C4-2B (cell line): Measurements from ENCODE around the gene BEX4.
A peak's percentile ranks its signal among the peaks of the same experiment; 100 is the strongest.

Experiments used
- H3K27ac ChIP-seq: fragments of 450-650 bp; 2 replicates; pipeline ENCODE4 v1.5.1; 2017
- ZFX ChIP-seq: fragments of 450-650 bp; IDR thresholded peaks from 2 replicates; pipeline ENCODE4 v1.6.1; 2017
- TF ChIP-seq, protein P1 (sequence below): fragments of 450-650 bp; conservative IDR thresholded peaks from 2 replicates; pipeline ENCODE4 v1.5.1; 2017; ENCODE audit warnings: mild to moderate bottlenecking

The BEX4 gene

DNA sequence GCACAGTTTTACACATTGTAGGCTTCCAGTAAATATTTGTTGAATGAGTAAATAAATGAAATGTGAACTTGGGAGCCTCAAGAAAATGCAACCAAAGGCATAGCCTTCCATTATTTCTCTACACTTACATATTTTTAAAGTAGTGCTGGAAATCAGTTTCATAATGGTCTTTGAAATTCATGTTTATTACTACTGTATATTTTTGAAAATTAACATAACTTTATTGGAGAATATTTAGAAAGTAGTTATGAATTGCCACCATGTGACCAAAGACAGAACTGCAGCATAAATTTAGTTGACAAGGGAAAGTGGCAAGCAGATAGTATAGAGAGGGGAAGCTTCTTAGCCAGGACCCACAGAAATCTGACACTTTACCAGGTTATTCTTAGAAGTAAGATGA lies 33.6 kb downstream of the BEX4 start:
- TF ChIP-seq, protein P1, sequence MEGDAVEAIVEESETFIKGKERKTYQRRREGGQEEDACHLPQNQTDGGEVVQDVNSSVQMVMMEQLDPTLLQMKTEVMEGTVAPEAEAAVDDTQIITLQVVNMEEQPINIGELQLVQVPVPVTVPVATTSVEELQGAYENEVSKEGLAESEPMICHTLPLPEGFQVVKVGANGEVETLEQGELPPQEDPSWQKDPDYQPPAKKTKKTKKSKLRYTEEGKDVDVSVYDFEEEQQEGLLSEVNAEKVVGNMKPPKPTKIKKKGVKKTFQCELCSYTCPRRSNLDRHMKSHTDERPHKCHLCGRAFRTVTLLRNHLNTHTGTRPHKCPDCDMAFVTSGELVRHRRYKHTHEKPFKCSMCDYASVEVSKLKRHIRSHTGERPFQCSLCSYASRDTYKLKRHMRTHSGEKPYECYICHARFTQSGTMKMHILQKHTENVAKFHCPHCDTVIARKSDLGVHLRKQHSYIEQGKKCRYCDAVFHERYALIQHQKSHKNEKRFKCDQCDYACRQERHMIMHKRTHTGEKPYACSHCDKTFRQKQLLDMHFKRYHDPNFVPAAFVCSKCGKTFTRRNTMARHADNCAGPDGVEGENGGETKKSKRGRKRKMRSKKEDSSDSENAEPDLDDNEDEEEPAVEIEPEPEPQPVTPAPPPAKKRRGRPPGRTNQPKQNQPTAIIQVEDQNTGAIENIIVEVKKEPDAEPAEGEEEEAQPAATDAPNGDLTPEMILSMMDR = peak; percentile 58
- no peak for TF ChIP-seq ZFX
- H3K27ac ChIP-seq = no peak overlapping the region

GRCh38 chrX:103249805-103250204 lies 34.9 kb downstream of the BEX4 start:
- no peak overlapping the region for H3K27ac ChIP-seq
- TF ChIP-seq, protein P1 = no peak
- no peak for TF ChIP-seq ZFX

- TF ChIP-seq ZFX = no peak
- TF ChIP-seq, protein P1 = no peak
Observed at GRCh38 chrX:103250977-103251376, 36.1 kb downstream of the BEX4 start.

DNA sequence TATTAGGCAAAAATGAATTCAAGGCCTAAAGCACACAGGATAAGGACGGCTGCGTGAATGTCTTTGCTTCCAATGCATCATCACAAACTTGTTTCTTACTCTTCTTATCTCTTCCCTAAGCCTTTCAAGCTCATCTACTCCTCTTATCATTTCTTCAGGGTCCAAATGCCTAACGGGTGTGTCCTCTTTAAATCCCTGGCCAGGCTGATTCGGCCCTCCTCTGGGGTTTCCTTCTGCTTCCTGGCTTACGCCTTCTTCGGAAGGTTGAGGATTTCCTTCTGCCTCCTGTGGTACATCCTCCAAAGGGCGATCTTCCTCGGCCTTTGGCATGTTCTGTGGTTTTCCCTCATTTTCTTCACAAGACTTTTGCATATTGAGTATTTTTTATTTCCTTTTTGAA lies 38.7 kb downstream of the BEX4 start:
- H3K27ac ChIP-seq = peak overlapping the region; percentile 82; the same call in 1 of the 2 replicates
- TF ChIP-seq, protein P1 = no peak
- TF ChIP-seq ZFX = no peak

More at GRCh38 chrX:103250977-103251376, 36.1 kb downstream of the BEX4 start:
- H3K27ac ChIP-seq = no peak overlapping the region

GRCh38 chrX:103254171-103254824 lies 39.4 kb downstream of the BEX4 start:
- peak overlapping the region; percentile 82 for H3K27ac ChIP-seq

DNA sequence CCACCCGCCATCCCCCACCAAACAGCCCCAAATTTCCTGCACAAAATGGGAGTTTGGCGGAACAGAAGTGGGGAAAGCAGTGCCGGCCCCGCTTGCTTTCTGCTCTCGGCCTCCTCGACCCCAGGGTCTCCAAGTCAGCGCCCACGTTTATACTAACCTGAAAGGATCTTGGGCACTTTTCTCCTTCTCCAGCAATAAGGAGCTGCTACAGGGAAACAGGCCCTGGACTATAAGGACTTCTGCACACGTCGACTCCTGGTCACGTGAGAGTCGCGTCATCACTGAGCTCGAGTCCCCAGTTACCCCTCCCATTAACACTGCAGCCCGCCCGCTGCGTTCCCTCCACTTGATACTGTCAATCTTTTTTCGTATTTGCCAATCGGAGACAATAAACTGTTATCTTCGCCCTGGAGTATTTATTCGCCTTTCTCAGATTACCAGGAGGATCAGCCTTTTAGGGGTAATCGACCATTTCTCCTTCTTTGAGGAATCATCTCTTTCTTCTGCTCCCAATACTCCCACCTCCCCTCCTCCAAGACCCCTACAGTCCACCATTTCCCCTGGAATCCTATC lies 40.1 kb downstream of the BEX4 start, which contains the start of gene TCEAL8:
TCEAL8 (minus strand) TSS at position 235 of the 573 bp plus-strand sequence. CDS start 1,176 bp downstream, outside the sequence.
- H3K27ac ChIP-seq = peak within 1 kb of the TSS; percentile 82
- TF ChIP-seq, protein P1 = no peak
- peak; percentile 12; the same call in 1 of the 2 replicates for TF ChIP-seq ZFX

More at GRCh38 chrX:103254171-103254824, 39.4 kb downstream of the BEX4 start:
- TF ChIP-seq, protein P1 = no peak
- no peak for TF ChIP-seq ZFX

DNA sequence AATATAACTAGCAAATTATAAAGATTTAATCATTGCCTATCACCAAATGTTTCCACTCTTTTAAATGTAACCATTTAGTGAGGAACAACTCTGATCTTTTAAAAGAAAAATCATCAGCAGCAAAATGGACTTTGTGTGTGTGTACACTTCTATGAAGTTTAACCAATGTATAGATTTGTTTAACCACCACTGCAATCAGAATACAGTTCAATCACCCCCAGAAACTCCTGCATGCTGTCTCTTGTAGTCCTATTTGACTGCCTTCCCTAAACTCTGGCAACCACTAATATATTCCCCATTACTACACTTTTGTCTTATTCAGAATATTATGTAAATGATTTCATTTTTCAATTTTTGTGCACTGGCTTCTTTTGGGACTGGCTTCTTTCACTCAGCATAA lies 41.7 kb downstream of the BEX4 start:
- H3K27ac ChIP-seq = no peak overlapping the region
- TF ChIP-seq ZFX = no peak
- TF ChIP-seq, protein P1 = no peak
